Upper lobe of left lung (tissue), 6 donors: ENCODE results near the gene PKNOX1. TPM values are rescaled to one million over a fixed set of nuclear protein-coding genes. Genes with fewer than 3 reads are reported as not detected.

Experiments used
- ATAC-seq, 2 donors: fragments of 200-7000 bp; cut with Tn5 transposase; one replicate each; pipeline ENCODE4 v1.9.1; 2022; ENCODE audit warnings: mild to moderate bottlenecking in 2 of 2, moderate library complexity in 2 of 2; ENCODE audit not compliant: low FRiP score in 2 of 2
- DNase-seq, 2 donors: peaks; one replicate each; pipeline ENCODE4 v3.0.0-alpha.2; 2019 to 2020
- H3K27ac ChIP-seq, 4 donors: fragments of 200-600 bp; sonication (generic); one replicate each; pipeline ENCODE4 v1.5.1; 2016 to 2019
- H3K27me3 ChIP-seq, 4 donors: fragments of 200-600 bp; sonication (generic); one replicate each; pipeline ENCODE4 v1.5.1; 2017 to 2019
- H3K36me3 ChIP-seq, 4 donors: fragments of 200-600 bp; sonication (generic); one replicate each; pipeline ENCODE4 v1.5.1; 2016 to 2019
- H3K4me1 ChIP-seq, 4 donors: fragments of 200-600 bp; sonication (generic); one replicate each; pipeline ENCODE4 v1.5.1; 2018 to 2019
- H3K4me3 ChIP-seq, 4 donors: fragments of 200-600 bp; sonication (generic); one replicate each; pipeline ENCODE4 v1.5.1; 2017 to 2019; ENCODE audit warnings: mild to moderate bottlenecking in 2 of 4, moderate library complexity in 1 of 4
- H3K9me3 ChIP-seq, 4 donors: fragments of 200-600 bp; sonication (generic); one replicate each; pipeline ENCODE4 v1.5.1; 2018 to 2019
- EP300 ChIP-seq, 4 donors: sonication (generic); formaldehyde crosslinking; IDR thresholded peaks; one replicate each; pipeline ENCODE4 v1.5.1; 2017; ENCODE audit warnings: antibody characterized with exemption in 4 of 4, control low read depth in 2 of 4
- POLR2A ChIP-seq, 4 donors: fragments of 450-650 bp; IDR thresholded peaks; one replicate each; pipeline ENCODE4 v1.5.1; 2016 to 2017; ENCODE audit warnings: antibody characterized with exemption in 4 of 4, mild to moderate bottlenecking in 2 of 4
- POLR2AphosphoS5 ChIP-seq, 2 donors: sonication (generic); formaldehyde crosslinking; IDR thresholded peaks; one replicate each; pipeline ENCODE4 v1.5.1; 2017; ENCODE audit warnings: antibody characterized with exemption in 2 of 2
- WGBS, 2 donors: methylation state at CpG; one replicate each; pipeline ENCODE4 v1.1.5; 2017 to 2018; 5-methylcytosine and 5-hydroxymethylcytosine counted together
- total RNA-seq, 6 donors: library from RNA; depleted of rRNA in 4 of 6; stranded (reverse); fragments of >200 nt in 4 of 6; gene quantifications; one replicate each; pipeline versions ENCODE4 v1.1.0 to v1.2.1, GENCODE V29; 2016 to 2021
- TF ChIP-seq, protein P1 (sequence below), 6 experiments: fragments of 450-650 bp in 4 of 6; fragments of 200-600 bp in 2 of 6; sonication (generic) in 2 of 6; IDR thresholded peaks; one replicate each; pipeline ENCODE4 v1.5.1; 2016 to 2019; ENCODE audit warnings: antibody characterized with exemption in 6 of 6
- donor health status: DM: no; HTN: no; CAD: no; lungs with moderate emphysema.
- donor health status: DM: no; HTN: yes; CAD: no; lungs with severe emphysema.

The PKNOX1 gene
- total RNA-seq, 6 donors from 2014 or later = 9.7 to 54.5 (median 11.5) TPM

DNA sequence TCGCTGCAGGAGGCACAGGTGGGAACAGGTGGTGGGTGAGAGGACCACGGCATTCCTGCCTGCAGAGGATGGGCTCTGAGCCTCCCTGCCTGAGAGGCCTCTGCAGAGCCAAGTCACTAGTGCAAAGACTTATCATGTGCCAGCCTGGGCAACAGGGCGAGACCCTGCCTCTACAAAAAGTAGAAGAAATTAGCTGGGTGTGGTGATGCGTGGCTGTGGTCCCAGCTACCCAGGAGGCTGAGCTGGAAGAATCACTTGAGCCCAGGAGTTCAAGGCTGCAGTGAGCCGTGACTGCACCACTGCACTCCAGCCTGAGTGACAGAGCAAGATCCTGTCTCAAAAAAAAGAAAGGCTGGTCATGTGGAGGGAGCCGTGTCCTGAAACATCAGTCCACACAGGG lies 46.4 kb downstream of the PKNOX1 start:
- DNase-seq (no peak), ATAC-seq (no peak)
- Histone ChIP-seq H3K36me3 (peaks cover 12 to 94% (median 53%) of the 10 kb centered on the region in 4 donors), H3K27me3 (no peaks in the 10 kb centered on the region), H3K9me3 (no peaks in the 10 kb centered on the region), H3K27ac (no peak overlapping the region), H3K4me1 (no peaks in the 10 kb centered on the region), H3K4me3 (no peak overlapping the region)
- TF ChIP-seq POLR2A (IDR thresholded peaks at IDR 0.05) = no peak
- TF ChIP-seq, protein P1, sequence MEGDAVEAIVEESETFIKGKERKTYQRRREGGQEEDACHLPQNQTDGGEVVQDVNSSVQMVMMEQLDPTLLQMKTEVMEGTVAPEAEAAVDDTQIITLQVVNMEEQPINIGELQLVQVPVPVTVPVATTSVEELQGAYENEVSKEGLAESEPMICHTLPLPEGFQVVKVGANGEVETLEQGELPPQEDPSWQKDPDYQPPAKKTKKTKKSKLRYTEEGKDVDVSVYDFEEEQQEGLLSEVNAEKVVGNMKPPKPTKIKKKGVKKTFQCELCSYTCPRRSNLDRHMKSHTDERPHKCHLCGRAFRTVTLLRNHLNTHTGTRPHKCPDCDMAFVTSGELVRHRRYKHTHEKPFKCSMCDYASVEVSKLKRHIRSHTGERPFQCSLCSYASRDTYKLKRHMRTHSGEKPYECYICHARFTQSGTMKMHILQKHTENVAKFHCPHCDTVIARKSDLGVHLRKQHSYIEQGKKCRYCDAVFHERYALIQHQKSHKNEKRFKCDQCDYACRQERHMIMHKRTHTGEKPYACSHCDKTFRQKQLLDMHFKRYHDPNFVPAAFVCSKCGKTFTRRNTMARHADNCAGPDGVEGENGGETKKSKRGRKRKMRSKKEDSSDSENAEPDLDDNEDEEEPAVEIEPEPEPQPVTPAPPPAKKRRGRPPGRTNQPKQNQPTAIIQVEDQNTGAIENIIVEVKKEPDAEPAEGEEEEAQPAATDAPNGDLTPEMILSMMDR (IDR thresholded peaks at IDR 0.05) = no peak
- no peak for TF ChIP-seq POLR2AphosphoS5 (IDR thresholded peaks at IDR 0.05)
- TF ChIP-seq EP300 (IDR thresholded peaks at IDR 0.05) = no peak
- WGBS, 2 donors = 92 to 95% methylated on average over 6 of the region's 6 CpGs

DNA sequence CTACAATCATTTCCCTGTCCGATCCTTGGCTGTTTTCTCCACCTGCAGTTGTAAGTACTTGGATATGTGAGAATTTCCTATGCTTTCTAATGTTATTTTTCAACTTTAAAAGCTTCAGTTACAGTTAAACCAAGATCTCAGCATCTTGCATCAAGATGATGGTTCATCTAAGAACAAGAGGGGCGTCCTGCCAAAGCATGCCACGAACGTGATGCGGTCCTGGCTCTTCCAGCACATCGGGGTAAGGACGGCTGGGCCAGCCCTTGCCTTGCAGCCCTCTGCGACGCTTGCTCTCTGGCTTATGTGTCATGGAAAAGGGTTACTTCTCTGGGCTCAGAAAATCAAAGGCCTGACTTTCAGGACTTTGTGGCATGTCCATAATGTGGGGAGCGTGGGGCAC lies 46.8 kb downstream of the PKNOX1 start:
- DNase-seq = no peak
- Histone ChIP-seq H3K4me3 (no peak overlapping the region), H3K9me3 (no peaks in the 10 kb centered on the region), H3K4me1 (no peaks in the 10 kb centered on the region), H3K27me3 (no peaks in the 10 kb centered on the region), H3K27ac (no peak overlapping the region), H3K36me3 (peaks cover 12 to 94% (median 50%) of the 10 kb centered on the region in 4 donors)
- no peak for TF ChIP-seq EP300 (IDR thresholded peaks at IDR 0.05)
- TF ChIP-seq POLR2A (IDR thresholded peaks at IDR 0.05) = no peak
- no peak for ATAC-seq
- 93 to 99% methylated on average over 10 of the region's 10 CpGs for WGBS, 2 donors

GRCh38 chr21:43021756-43022600 lies 47.6 kb downstream of the PKNOX1 start:
- Histone ChIP-seq H3K27ac (no peak overlapping the region), H3K4me1 (no peaks in the 10 kb centered on the region), H3K4me3 (no peak overlapping the region), H3K27me3 (no peaks in the 10 kb centered on the region), H3K36me3 (peaks cover 8 to 87% (median 49%) of the 10 kb centered on the region in 4 donors), H3K9me3 (no peaks in the 10 kb centered on the region)
- 95 to 97% methylated on average over 17 to 27 of the region's 28 CpGs for WGBS, 2 donors
- no peak for TF ChIP-seq POLR2AphosphoS5 (IDR thresholded peaks at IDR 0.05)
- no peak for TF ChIP-seq EP300 (IDR thresholded peaks at IDR 0.05)
- TF ChIP-seq POLR2A (IDR thresholded peaks at IDR 0.05) = no peak
- TF ChIP-seq, protein P1 (IDR thresholded peaks at IDR 0.05) = no peak
- DNase-seq (no peak), ATAC-seq (peak in 1 of 2 donors; percentile 29)

GRCh38 chr21:43023175-43023574 lies 48.8 kb downstream of the PKNOX1 start:
- no peaks in the 10 kb centered on the region for H3K9me3 ChIP-seq
- peaks cover 8 to 84% (median 51%) of the 10 kb centered on the region in 4 donors for H3K36me3 ChIP-seq
- no peaks in the 10 kb centered on the region for H3K4me1 ChIP-seq
- no peak for TF ChIP-seq POLR2AphosphoS5 (IDR thresholded peaks at IDR 0.05)
- no peak for TF ChIP-seq EP300 (IDR thresholded peaks at IDR 0.05)
- TF ChIP-seq, protein P1 (IDR thresholded peaks at IDR 0.05) = no peak
- TF ChIP-seq POLR2A (IDR thresholded peaks at IDR 0.05) = no peak
- no peaks in the 10 kb centered on the region for H3K27me3 ChIP-seq
- no peak overlapping the region for H3K27ac ChIP-seq
- ATAC-seq = no peak
- no peak overlapping the region for H3K4me3 ChIP-seq
- WGBS, 2 donors = 93 to 94% methylated on average over 8 of the region's 8 CpGs
- no peak for DNase-seq

- no peak for TF ChIP-seq POLR2AphosphoS5 (IDR thresholded peaks at IDR 0.05)
- TF ChIP-seq, protein P1 (IDR thresholded peaks at IDR 0.05) = no peak
- TF ChIP-seq POLR2A (IDR thresholded peaks at IDR 0.05) = no peak
- no peak for TF ChIP-seq EP300 (IDR thresholded peaks at IDR 0.05)
- 89 to 90% methylated on average over 17 of the region's 17 CpGs for WGBS, 2 donors
- Histone ChIP-seq H3K27ac (no peak overlapping the region), H3K9me3 (no peaks in the 10 kb centered on the region), H3K4me3 (no peak overlapping the region), H3K36me3 (peaks cover 9 to 88% (median 59%) of the 10 kb centered on the region in 4 donors), H3K27me3 (no peaks in the 10 kb centered on the region), H3K4me1 (no peaks in the 10 kb centered on the region)
- ATAC-seq (no peak), DNase-seq (no peak)
These were observed 50.2 kb downstream of the PKNOX1 start for GRCh38 chr21:43024439-43025136.
